CD4-positive, alpha-beta T cell treated with Interleukin-2 at 100 ng/mL for 4 hours (primary cell): ENCODE results near the gene PPL.
"Not testable (repeated sequence)": the region's sequence is repeated elsewhere in the genome, so short reads cannot be mapped to it uniquely, and the experiment has no call there.

Source experiments
- DNase-seq: peaks from one replicate; pipeline ENCODE4 v3.0.0-alpha.2; 2020; ENCODE audit warnings: low spot score

PPL gene

GRCh38 chr16:4909825-4910224 lies 27.1 kb downstream of the PPL start:
- no peak for DNase-seq

GRCh38 chr16:4908854-4909401 lies 28.0 kb downstream of the PPL start:
- DNase-seq = no peak

GRCh38 chr16:4904942-4905615 lies 31.9 kb downstream of the PPL start:
- no peak for DNase-seq

- no peak for DNase-seq
These were observed 32.6 kb downstream of the PPL start for GRCh38 chr16:4904108-4904941.

- no peak for DNase-seq
These were observed 34.9 kb downstream of the PPL start for GRCh38 chr16:4902038-4902437.

- no peak for DNase-seq
These were observed 36.2 kb downstream of the PPL start for GRCh38 chr16:4900750-4901149.

- DNase-seq = no peak
These were observed 36.9 kb downstream of the PPL start for GRCh38 chr16:4900036-4900435.

GRCh38 chr16:4899474-4899846 lies 37.5 kb downstream of the PPL start:
- no peak for DNase-seq

GRCh38 chr16:4898811-4899473 lies 38.0 kb downstream of the PPL start:
- no peak for DNase-seq

- DNase-seq = no peak
These were observed 39.6 kb downstream of the PPL start for GRCh38 chr16:4897328-4897727.

GRCh38 chr16:4896761-4897160 lies 40.2 kb downstream of the PPL start:
- DNase-seq = not testable (repeated sequence)

- no peak for DNase-seq
These were observed 41.6 kb downstream of the PPL start for GRCh38 chr16:4895366-4895765.

- no peak for DNase-seq
These were observed 42.4 kb downstream of the PPL start for GRCh38 chr16:4894276-4895150.

- DNase-seq = no peak
These were observed 43.7 kb downstream of the PPL start for GRCh38 chr16:4893103-4893862.

GRCh38 chr16:4892361-4893102 lies 44.4 kb downstream of the PPL start:
- no peak for DNase-seq

- DNase-seq = no peak
These were observed 45.1 kb downstream of the PPL start for GRCh38 chr16:4891886-4892216.

GRCh38 chr16:4891097-4891885 lies 45.7 kb downstream of the PPL start:
- no peak for DNase-seq

- no peak for DNase-seq
These were observed 46.3 kb downstream of the PPL start for GRCh38 chr16:4890686-4891085.

GRCh38 chr16:4890026-4890425 lies 46.9 kb downstream of the PPL start:
- no peak for DNase-seq
